H1 (cell line): Measurements from ENCODE around the gene IP6K3. TPM values are rescaled to one million over a fixed set of nuclear protein-coding genes. Genes with fewer than 3 reads are reported as not detected.

Source experiments
- CTCF ChIA-PET: fragments of 300-600 bp; sonication (Branson Sonifier 250); formaldehyde crosslinking; loops from one replicate; lab custom pipeline; 2021; ENCODE audit not compliant: partially characterized antibody; lab: Charles Lee
- POLR2A ChIA-PET: fragments of 300-600 bp; sonication (Branson Sonifier 250); formaldehyde crosslinking; loops from one replicate; lab custom pipeline; 2021; ENCODE audit warnings: inconsistent platforms; ENCODE audit not compliant: partially characterized antibody; lab: Charles Lee
- DNase-seq, 2 experiments: peaks; one replicate each; pipeline versions ENCODE4 v3.0.0 to v3.0.0-alpha.2; 2010 to 2022; ENCODE audit warnings: low spot score in 2 of 2, low read depth in 1 of 2, mixed read lengths in 1 of 2
- FAIRE-seq: peaks from 2 replicates; lab custom pipeline; 2011; peaks lifted over from hg19 to GRCh38; lab: Jason Lieb, UNC
- H2AFZ ChIP-seq: 2 replicates; pipeline ENCODE4 v1.8.1; 2012; ENCODE audit warnings: low read length, inconsistent platforms
- H2AK5ac ChIP-seq: 2 replicates; pipeline ENCODE4 v1.6.1; 2013; ENCODE audit warnings: low read depth, low read length
- H2BK120ac ChIP-seq: replicated peaks from 2 replicates; pipeline ENCODE3; 2013; ENCODE audit warnings: low read depth, low read length, inconsistent platforms
- H2BK12ac ChIP-seq: 2 replicates; pipeline ENCODE4 v1.6.1; 2013; ENCODE audit warnings: low read depth, low read length
- H2BK15ac ChIP-seq: 2 replicates; pipeline ENCODE4 v1.6.1; 2013; ENCODE audit warnings: low read length
- H2BK20ac ChIP-seq: 2 replicates; pipeline ENCODE4 v1.6.1; 2013; ENCODE audit warnings: low read length
- H2BK5ac ChIP-seq: 2 replicates; pipeline ENCODE4 v1.6.1; 2013; ENCODE audit warnings: low read depth, low read length
- H3K14ac ChIP-seq: 2 replicates; pipeline ENCODE4 v1.6.1; 2013; ENCODE audit warnings: inconsistent platforms; ENCODE audit not compliant: insufficient read length
- H3K18ac ChIP-seq: 2 replicates; pipeline ENCODE4 v1.6.1; 2013; ENCODE audit warnings: low read length; ENCODE audit errors: extremely low read depth
- H3K23ac ChIP-seq: 2 replicates; pipeline ENCODE4 v1.6.1; 2013; ENCODE audit warnings: inconsistent platforms; ENCODE audit not compliant: insufficient read length
- H3K23me2 ChIP-seq: 2 replicates; pipeline ENCODE4 v1.6.1; 2013; ENCODE audit warnings: low read depth, low read length
- H3K27ac ChIP-seq: 2 replicates; pipeline ENCODE4 v1.6.1; 2011; ENCODE audit warnings: low read depth, low read length, inconsistent platforms
- H3K27me3 ChIP-seq, 4 experiments: replicated peaks in 1 of 4; 1 replicate in 1 of 4; 2 replicates in 3 of 4; pipeline versions ENCODE4 v1.6.1 to v1.8.1; 2011 to 2013; ENCODE audit warnings: low read length in 3 of 4, mild to moderate bottlenecking in 3 of 4, inconsistent platforms in 2 of 4, mixed read lengths in 2 of 4, moderate library complexity in 1 of 4; ENCODE audit not compliant: control insufficient read depth in 3 of 4, insufficient read depth in 3 of 4; ENCODE audit errors: extremely low read depth in 1 of 4
- H3K36me3 ChIP-seq, 4 experiments: 2 replicates each; pipeline versions ENCODE4 v1.6.1 to v1.8.1; 2011 to 2013; ENCODE audit warnings: mild to moderate bottlenecking in 4 of 4, low read length in 3 of 4, moderate library complexity in 2 of 4, control low read depth in 1 of 4, inconsistent platforms in 1 of 4; ENCODE audit not compliant: insufficient read depth in 4 of 4, control insufficient read depth in 2 of 4
- H3K4ac ChIP-seq: replicated peaks from 2 replicates; pipeline ENCODE3; 2013; ENCODE audit warnings: low read length, low read depth, mixed read lengths, inconsistent platforms; ENCODE audit not compliant: insufficient read length
- H3K4me1 ChIP-seq, 4 experiments: replicated peaks in 1 of 4; 1 replicate in 1 of 4; 2 replicates in 3 of 4; pipeline versions ENCODE4 v1.6.1 to v1.8.1; 2011 to 2013; ENCODE audit warnings: low read length in 3 of 4, inconsistent platforms in 2 of 4, mixed read lengths in 1 of 4; ENCODE audit not compliant: insufficient read depth in 4 of 4, control insufficient read depth in 3 of 4
- H3K4me2 ChIP-seq, 2 experiments: 2 replicates each; pipeline versions ENCODE4 v1.6.1 to v1.8.1; 2011 to 2013; ENCODE audit warnings: low read depth in 2 of 2, low read length in 2 of 2, control low read depth in 1 of 2, inconsistent platforms in 1 of 2, mild to moderate bottlenecking in 1 of 2; ENCODE audit not compliant: insufficient read depth in 1 of 2
- H3K4me3 ChIP-seq, 4 experiments: fragments of 200-600, 300-600 bp in 1 of 4; sonication (generic), shearing (Covaris generic), sonication (Bioruptor Twin) in 1 of 4; 2 replicates each; pipeline versions ENCODE4 v1.5.1 to v1.8.1; 2011 to 2016; ENCODE audit warnings: low read length in 4 of 4, low read depth in 3 of 4, control low read depth in 2 of 4, inconsistent platforms in 2 of 4, mild to moderate bottlenecking in 2 of 4, mixed read lengths in 1 of 4, moderate library complexity in 1 of 4; ENCODE audit not compliant: insufficient read depth in 2 of 4; ENCODE audit errors: extremely low read depth in 1 of 4
- H3K56ac ChIP-seq: replicated peaks from 2 replicates; pipeline ENCODE3; 2013; ENCODE audit warnings: low read depth, mild to moderate bottlenecking, mixed read lengths, low read length, inconsistent platforms; ENCODE audit not compliant: insufficient read length
- H3K79me1 ChIP-seq: 2 replicates; pipeline ENCODE4 v1.6.1; 2013; ENCODE audit warnings: low read depth, low read length, control low read depth
- H3K79me2 ChIP-seq, 2 experiments: 2 replicates each; pipeline versions ENCODE4 v1.6.1 to v1.8.1; 2012 to 2013; ENCODE audit warnings: low read length in 2 of 2, mild to moderate bottlenecking in 2 of 2, inconsistent platforms in 1 of 2; ENCODE audit not compliant: insufficient read depth in 2 of 2, control insufficient read depth in 1 of 2
- H3K9ac ChIP-seq, 4 experiments: replicated peaks in 1 of 4; 1 replicate in 1 of 4; 2 replicates in 3 of 4; pipeline versions ENCODE4 v1.6.1 to v1.8.1; 2011 to 2013; ENCODE audit warnings: low read depth in 3 of 4, low read length in 3 of 4, control low read depth in 2 of 4, mild to moderate bottlenecking in 2 of 4, moderate library complexity in 2 of 4, inconsistent platforms in 1 of 4; ENCODE audit errors: extremely low read depth in 1 of 4
- H3K9me3 ChIP-seq, 2 experiments: 2 replicates each; pipeline versions ENCODE4 v1.6.1 to v1.8.1; 2012 to 2013; ENCODE audit warnings: mild to moderate bottlenecking in 2 of 2, moderate library complexity in 2 of 2, control low read depth in 1 of 2, inconsistent platforms in 1 of 2, low read depth in 1 of 2, low read length in 1 of 2, mixed read lengths in 1 of 2; ENCODE audit not compliant: insufficient read depth in 2 of 2
- H4K20me1 ChIP-seq, 2 experiments: replicated peaks in 1 of 2; 2 replicates each; pipeline versions ENCODE3 to v1.8.1; 2011 to 2013; ENCODE audit warnings: inconsistent platforms in 2 of 2, low read length in 2 of 2, mild to moderate bottlenecking in 1 of 2; ENCODE audit not compliant: insufficient read depth in 2 of 2, control insufficient read depth in 1 of 2
- H4K5ac ChIP-seq: 2 replicates; pipeline ENCODE4 v1.6.1; 2013; ENCODE audit warnings: low read length, low read depth, mixed read lengths, inconsistent platforms; ENCODE audit not compliant: insufficient read length
- H4K8ac ChIP-seq: 2 replicates; pipeline ENCODE4 v1.8.0; 2013; ENCODE audit warnings: mild to moderate bottlenecking, moderate library complexity, low read length, inconsistent platforms; ENCODE audit not compliant: insufficient read depth; ENCODE audit errors: extremely low read depth
- H4K91ac ChIP-seq: replicated peaks from 2 replicates; pipeline ENCODE3; 2013; ENCODE audit warnings: low read length, mixed read lengths, inconsistent platforms; ENCODE audit not compliant: insufficient read length
- CBX5 ChIP-seq: fragments of 300-800, 300-1000 bp; sonication (generic); IDR thresholded peaks from 2 replicates; pipeline ENCODE4 v1.7.1; 2016; ENCODE audit warnings: antibody characterized with exemption, low read length, low read depth
- CREB1 ChIP-seq: IDR thresholded peaks from 2 replicates; pipeline ENCODE4 v1.6.1; 2012; ENCODE audit warnings: inconsistent platforms
- EP300 ChIP-seq, 2 experiments: IDR thresholded peaks; 1 replicate in 1 of 2; 2 replicates in 1 of 2; pipeline ENCODE4 v1.6.1; 2011 to 2012; ENCODE audit warnings: low read depth in 2 of 2, low read length in 2 of 2, mild to moderate bottlenecking in 2 of 2, borderline replicate concordance in 1 of 2, inconsistent platforms in 1 of 2, moderate library complexity in 1 of 2
- GABPA ChIP-seq: IDR thresholded peaks from 2 replicates; pipeline ENCODE4 v1.6.1; 2011; ENCODE audit warnings: mild to moderate bottlenecking, low read length, moderate library complexity, borderline replicate concordance; ENCODE audit not compliant: insufficient read depth
- HDAC2 ChIP-seq, 2 experiments: fragments of 300-600 bp in 1 of 2; sonication (generic) in 1 of 2; IDR thresholded peaks; 2 replicates each; pipeline ENCODE4 v1.6.1; 2011 to 2012; ENCODE audit warnings: low read depth in 2 of 2, low read length in 2 of 2, mild to moderate bottlenecking in 2 of 2, moderate library complexity in 2 of 2, borderline replicate concordance in 1 of 2, inconsistent platforms in 1 of 2
- KDM1A ChIP-seq: fragments of 200-600, 300-600 bp; sonication (generic); IDR thresholded peaks from 2 replicates; pipeline ENCODE4 v1.7.1; 2016; ENCODE audit warnings: mild to moderate bottlenecking, low read length, borderline replicate concordance
- RAD21 ChIP-seq, 2 experiments: IDR thresholded peaks in 1 of 2; conservative IDR thresholded peaks in 1 of 2; 2 replicates each; pipeline ENCODE4 v1.6.1; 2011; ENCODE audit warnings: low read depth in 2 of 2, low read length in 2 of 2, improper control_type of control experiment in 1 of 2, inconsistent platforms in 1 of 2, mild to moderate bottlenecking in 1 of 2, moderate library complexity in 1 of 2
- SP2 ChIP-seq: IDR thresholded peaks from 2 replicates; pipeline ENCODE4 v1.6.1; 2012; ENCODE audit warnings: mild to moderate bottlenecking, low read length, inconsistent platforms
- SP4 ChIP-seq: IDR thresholded peaks from 2 replicates; pipeline ENCODE4 v1.6.1; 2012; ENCODE audit warnings: low read length, inconsistent platforms
- WGBS, 2 experiments: shearing (Covaris generic) in 1 of 2; methylation state at CpG; one replicate each; pipeline versions ENCODE4 v1.1.6 to v1.1.7; 2013 to 2015; ENCODE audit warnings: low lambda C conversion rate in 2 of 2, mixed read lengths in 2 of 2, inconsistent platforms in 1 of 2, low coverage in 1 of 2, missing lambda C conversion rate in 1 of 2; ENCODE audit not compliant: insufficient replicate concordance in 2 of 2, insufficient coverage in 1 of 2, insufficient read length in 1 of 2; ENCODE audit errors: extremely low coverage in 1 of 2, missing lambda C conversion rate in 1 of 2; 5-methylcytosine and 5-hydroxymethylcytosine counted together
- polyA plus RNA-seq, 7 experiments: library from polyadenylated mRNA; depleted of rRNA in 3 of 7; stranded (reverse) in 5 of 7; unstranded in 2 of 7; fragments of >200 nt in 5 of 7; fragments of 200-250 nt in 2 of 7; gene quantifications; 1 replicate in 5 of 7; 2 replicates in 1 of 7; 4 replicates in 1 of 7; pipeline versions ENCODE4 v1.2.1 to v1.2.3, GENCODE V29; 2011 to 2013; ENCODE audit warnings: missing spikeins in 2 of 7, mixed read lengths in 2 of 7
- total RNA-seq: library from RNA; stranded (reverse); fragmentation: NEBNext Ultra II Directional; extraction: Animal tissue kit (Norgen Biotek cat#: 25700); gene quantifications from 2 replicates; pipeline ENCODE4 v1.2.1, GENCODE V29; 2021

The IP6K3 gene
- total and polyA plus RNA-seq, 2 of the 8 experiments (the other 6 are each of a cell fraction or from before 2014, with no cell fraction given), result 0.22 to 0.73 TPM

DNA sequence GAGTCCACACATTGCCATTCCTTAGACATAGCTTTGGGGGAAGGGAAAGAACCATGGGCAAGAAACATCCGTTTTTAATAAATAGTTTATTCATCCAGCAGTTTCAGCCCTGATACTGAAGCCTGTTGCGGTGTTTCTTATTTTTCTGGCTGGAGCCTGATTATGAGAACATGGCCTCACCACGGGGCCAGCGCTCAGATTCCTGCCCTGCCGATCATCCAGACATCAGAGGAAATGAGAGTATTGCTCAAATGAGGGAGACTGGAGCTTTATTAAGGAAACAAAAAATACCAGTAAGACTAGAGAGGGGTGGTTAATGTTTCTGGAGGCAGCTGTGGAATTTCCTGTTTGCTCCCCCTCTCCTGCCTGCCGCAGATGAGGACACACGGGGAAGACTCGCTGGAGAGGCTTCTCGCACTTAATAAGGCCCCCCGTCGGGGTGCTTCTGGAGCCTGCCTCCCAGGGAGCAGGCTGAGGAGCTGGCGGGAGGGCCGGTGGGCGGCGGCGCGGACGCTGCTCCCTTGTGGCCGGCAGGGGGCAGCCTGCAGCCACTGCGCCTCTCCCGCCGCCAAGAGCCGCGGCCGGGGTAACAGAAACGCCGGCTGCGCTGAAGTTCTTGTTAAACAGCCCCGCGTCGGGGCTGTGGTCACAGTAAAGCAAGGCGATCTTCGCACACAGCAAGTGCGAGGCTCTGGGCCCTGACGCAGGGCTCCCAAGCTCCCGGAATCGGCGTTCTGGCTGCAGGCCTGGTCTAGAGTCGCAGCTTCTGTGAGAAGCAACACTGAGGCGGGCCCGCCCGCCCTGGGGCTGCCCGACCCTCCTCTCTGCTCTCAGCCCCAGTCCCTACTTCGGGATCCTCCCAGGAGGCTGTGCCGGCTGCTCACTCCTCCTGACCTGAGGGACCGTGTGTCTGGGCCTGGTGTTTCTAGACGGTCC lies 24.7 kb upstream of the IP6K3 start:
- DNase-seq (peak; percentile 86 to 87), FAIRE-seq (no peak)
- no peaks in the 10 kb centered on the region for H3K79me2 ChIP-seq
- H2BK5ac ChIP-seq, result peak overlapping the region; percentile 61
- peak overlapping the region in 3 of 4 experiments; percentile 4 to 16 (median 14); a peak in 3 of 8 replicates for H3K4me3 ChIP-seq
- H3K18ac ChIP-seq, result peak overlapping the region; percentile 53
- peak overlapping the region; percentile 30 for H2BK120ac ChIP-seq
- peak overlapping the region; percentile 91 for H2BK12ac ChIP-seq
- no peaks in the 10 kb centered on the region for H3K23me2 ChIP-seq
- H4K8ac ChIP-seq, result peak overlapping the region; percentile 92; the same call in 1 of the 2 replicates
- peak overlapping the region; percentile 98 for H2BK20ac ChIP-seq
- no peak overlapping the region for H3K23ac ChIP-seq
- peaks cover 14 to 39% (median 28%) of the 10 kb centered on the region in 4 experiments; a peak in 7 of 8 replicates for H3K36me3 ChIP-seq
- no peaks in the 10 kb centered on the region for H3K27me3 ChIP-seq
- no peak overlapping the region for H3K4ac ChIP-seq
- H4K5ac ChIP-seq, result peak overlapping the region; percentile 45
- ChIA-PET CTCF (interaction anchor here (0.6 to 14.3 kb wide), 47 partner anchors 9 to 384 kb away, joined by 3 to 157 read pairs (median 5); partner anchors contain the start of genes IP6K3, MLN and UQCC2), POLR2A (interaction anchor here (0.9 to 9.3 kb wide), 20 partner anchors 9 to 362 kb away, joined by 3 to 101 read pairs (median 4); partner anchors contain the start of genes IP6K3, LEMD2 and UQCC2)
- H2BK15ac ChIP-seq, result peak overlapping the region; percentile 95; the same call in 1 of the 2 replicates
- H3K4me2 ChIP-seq, result peak overlapping the region; percentile 14 to 35; a peak in 1 of 4 replicates
- 17% methylated on average over 43 of the region's 47 CpGs; no CpG with 5 or more reads in 1 of the 2 experiments for WGBS, 2 experiments
- no peaks in the 10 kb centered on the region for H3K79me1 ChIP-seq
- H2AK5ac ChIP-seq, result peak overlapping the region; percentile 3; the same call in 1 of the 2 replicates
- H3K4me1 ChIP-seq, result peaks cover 10 to 32% (median 21%) of the 10 kb centered on the region in 4 experiments
- H4K91ac ChIP-seq, result peak overlapping the region; percentile 22
- H3K9ac ChIP-seq, result no peak overlapping the region
- no peaks in the 10 kb centered on the region for H3K9me3 ChIP-seq
- H2AFZ ChIP-seq, result no peak overlapping the region
- no peak overlapping the region for H3K14ac ChIP-seq
- no peak overlapping the region for H3K27ac ChIP-seq
- no peak overlapping the region for H3K56ac ChIP-seq
- H4K20me1 ChIP-seq, result peaks cover 0 to 6% of the 10 kb centered on the region in 2 experiments
- TF ChIP-seq CBX5, result no peak
- TF ChIP-seq HDAC2 (IDR thresholded peaks at IDR 0.05; ENCODE audit: borderline replicate concordance in 1 of 2, low read depth in 2 of 2, low read length in 2 of 2), result no peak
- peak; percentile 86 to 91 for TF ChIP-seq RAD21 (IDR thresholded peaks at IDR 0.05 in 1 of 2, conservative IDR thresholded peaks at IDR 0.05 in 1 of 2; ENCODE audit: low read depth in 2 of 2, low read length in 2 of 2)
- 0 out of 2 replicates have a peak, but pooled peaks have one; percentile 30 for TF ChIP-seq GABPA
- TF ChIP-seq EP300 (IDR thresholded peaks at IDR 0.05; ENCODE audit: borderline replicate concordance in 1 of 2, low read depth in 2 of 2, low read length in 2 of 2), result no peak
- TF ChIP-seq SP2, result no peak
- no peak for TF ChIP-seq SP4
- TF ChIP-seq KDM1A, result no peak
- peak; percentile 44; the same call in 1 of the 2 replicates for TF ChIP-seq CREB1
